ENCODE measurements around the gene NXN. TPM values are rescaled to one million over a fixed set of nuclear protein-coding genes. Genes with fewer than 3 reads are reported as not detected.

The NXN gene
- total RNA-seq: 38.9 and 43.9 TPM in 2 replicates

DNA sequence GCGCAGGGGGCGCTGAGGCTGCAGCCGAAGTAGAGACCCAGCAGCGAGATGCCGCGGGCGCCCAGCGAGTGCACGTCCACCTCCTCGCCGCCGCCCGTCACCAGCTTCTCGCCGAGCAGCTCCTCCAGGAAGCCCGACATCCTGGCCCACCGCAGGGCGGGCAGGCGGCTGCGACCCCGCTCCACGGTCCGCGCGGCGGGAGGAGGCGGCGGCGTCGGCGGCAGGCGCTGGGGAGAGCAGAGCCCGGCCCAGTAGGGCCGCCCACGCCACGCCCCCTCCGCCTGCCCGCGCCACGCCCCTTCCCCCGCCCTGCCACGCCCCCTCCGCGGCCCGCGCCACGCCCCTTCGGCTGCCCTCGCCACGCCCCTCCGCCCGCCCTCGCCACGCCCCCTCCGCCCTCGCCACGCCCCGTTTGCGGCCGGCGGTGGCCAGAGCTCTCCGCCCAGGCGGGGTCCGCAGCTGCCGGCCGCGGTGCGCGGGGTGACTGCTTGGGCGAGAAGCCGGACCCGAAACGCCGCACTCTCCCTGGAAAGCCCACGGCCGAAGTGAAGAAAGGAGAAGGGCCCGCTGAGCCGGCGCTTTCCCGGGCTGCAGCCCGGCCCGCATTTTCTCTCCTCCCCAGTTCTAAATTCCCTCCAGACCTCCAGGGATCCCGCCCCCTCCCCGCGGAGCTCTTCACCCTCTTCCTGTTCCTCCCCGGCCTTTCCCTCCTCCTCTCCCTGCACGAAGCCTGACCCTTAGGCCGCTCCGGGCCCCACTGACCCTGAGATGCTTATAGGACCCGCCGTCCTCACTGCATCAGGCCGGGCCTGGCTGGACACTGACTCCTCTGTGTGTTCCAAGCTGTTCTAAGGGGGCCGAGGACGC lies at the start of gene NXN:
TSS of gene NXN (minus strand) at position 238 of the 867 bp plus-strand sequence.

DNA sequence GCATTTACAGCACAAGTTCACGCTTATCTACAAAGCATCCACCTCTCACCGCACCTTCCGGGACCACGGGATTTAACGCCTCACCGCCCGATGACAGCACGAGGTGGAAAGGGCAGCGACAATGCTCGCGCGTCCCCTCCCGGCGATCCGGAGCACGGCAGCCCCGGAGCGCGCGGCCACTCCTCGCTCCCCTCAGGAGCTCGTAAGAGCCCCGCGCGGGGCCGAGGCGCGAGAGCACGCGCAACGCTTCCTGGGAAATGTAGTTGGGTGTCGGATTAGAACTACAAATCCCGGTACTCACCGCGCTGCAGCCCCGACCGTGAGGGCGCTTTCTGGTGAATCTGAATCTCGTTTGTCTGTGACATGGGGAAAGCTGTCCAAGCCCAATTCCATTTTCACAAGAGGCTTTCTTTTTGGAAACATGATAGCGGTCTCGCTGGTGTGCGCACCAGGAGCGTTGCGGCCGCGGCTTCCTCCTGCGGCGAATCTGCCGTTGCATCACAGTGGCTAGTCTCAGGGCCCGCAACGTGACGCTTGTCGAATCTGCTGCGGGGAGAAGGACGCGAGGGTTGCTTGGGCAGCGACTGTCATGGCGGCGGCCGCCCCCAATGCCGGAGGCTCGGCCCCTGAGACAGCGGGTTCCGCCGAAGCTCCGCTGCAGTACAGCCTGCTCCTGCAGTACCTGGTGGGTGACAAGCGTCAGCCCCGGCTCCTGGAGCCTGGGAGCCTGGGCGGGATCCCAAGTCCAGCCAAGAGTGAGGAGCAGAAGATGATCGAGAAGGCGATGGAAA lies 17.2 kb upstream of the NXN start, which contains the start of gene TIMM22:
TSS of gene TIMM22 (plus strand) at position 576 of the 791 bp plus-strand sequence. CDS start at position 590, 14 bp downstream.

DNA sequence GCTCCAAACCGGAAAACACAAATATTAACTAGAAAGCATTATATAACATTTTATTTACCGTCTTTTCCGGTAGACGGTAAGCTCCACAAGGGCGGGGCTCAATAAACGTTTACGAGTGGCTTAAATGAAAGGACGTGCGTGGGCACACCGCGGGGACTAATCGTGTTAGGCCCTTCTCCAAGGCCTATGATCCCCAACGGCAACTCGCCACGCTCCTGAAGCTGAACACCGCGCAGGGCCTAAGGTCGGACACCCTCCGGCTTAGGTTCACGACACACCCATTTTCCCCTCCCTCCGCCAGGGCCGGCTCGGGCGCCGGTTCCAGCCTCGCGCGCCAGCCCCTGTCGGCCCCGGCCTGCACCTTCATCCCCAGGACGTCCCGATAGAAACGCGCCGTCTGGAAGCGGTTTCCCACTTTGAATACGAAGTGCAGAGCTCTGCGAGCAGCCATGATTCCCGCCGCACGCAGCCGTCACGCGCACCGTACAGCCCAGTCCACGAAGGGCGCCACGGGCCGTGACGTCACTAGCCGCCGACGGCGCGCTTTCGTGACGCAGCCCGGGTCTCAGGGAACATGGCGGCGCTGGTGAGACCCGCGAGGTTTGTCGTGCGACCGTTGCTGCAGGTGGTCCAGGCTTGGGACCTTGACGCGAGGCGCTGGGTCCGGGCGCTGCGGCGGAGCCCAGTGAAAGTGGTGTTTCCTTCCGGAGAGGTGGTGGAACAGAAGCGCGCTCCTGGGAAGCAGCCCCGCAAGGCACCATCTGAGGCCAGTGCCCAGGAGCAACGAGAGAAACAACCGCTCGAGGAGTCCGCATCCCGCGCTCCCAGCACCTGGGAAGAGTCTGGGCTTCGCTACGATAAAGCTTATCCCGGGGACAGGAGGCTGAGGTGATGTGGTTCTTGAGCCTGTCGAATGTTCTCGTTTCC lies 197.5 kb downstream of the NXN start, which contains the start of the genes GLOD4 and MRM3:
TSS of gene GLOD4 (minus strand) at position 476 of the 927 bp plus-strand sequence. CDS start at position 451, 25 bp downstream.
TSS of gene MRM3 (plus strand) at position 549 of the 927 bp plus-strand sequence. CDS start at position 575, 26 bp downstream.

GRCh38 chr17:752002-752619 lies 227.5 kb downstream of the NXN start, which contains the start of gene GEMIN4:
Gene GEMIN4, minus strand, starts transcription at chr17:752264. Its CDS starts 122 bp downstream, at chr17:752142.

Other genes with a start within 250 kb of the NXN start
- 12.3 and 17.8 TPM in 2 replicates for gene TLCD3A, start 247.2 kb downstream of the NXN start, total RNA-seq
- 13.5 and 18.7 TPM in 2 replicates for gene GEMIN4, start 227.5 kb downstream of the NXN start, total RNA-seq
- 31.5 and 40.6 TPM in 2 replicates for gene GLOD4, start 197.5 kb downstream of the NXN start, total RNA-seq
- gene MRM3, start 197.4 kb downstream of the NXN start, total RNA-seq: 10.3 and 18.6 TPM in 2 replicates
- 12.6 and 14.9 TPM in 2 replicates for gene TIMM22, start 17.4 kb upstream of the NXN start, total RNA-seq
- 42.1 and 43.1 TPM in 2 replicates for gene ABR, start 200.2 kb upstream of the NXN start, total RNA-seq